Activated T-cell treated with anti-CD3 and anti-CD28 coated beads, Interleukin-2, amount 50 U/mL, for 24 hours (primary cell): ENCODE measurements around the gene BMAL2.
A peak's percentile ranks its signal among the peaks of the same experiment; 100 is the strongest.

ENCODE experiments used
- DNase-seq: peaks from one replicate; pipeline ENCODE4 v3.0.0-alpha.2; 2020
- H3K27ac Mint-ChIP-seq: 2 replicates; pipeline ENCODE4 v1.8.0; 2020; ENCODE audit warnings: mild to moderate bottlenecking, mixed read lengths
- H3K27me3 Mint-ChIP-seq: 2 replicates; pipeline ENCODE4 v1.8.0; 2020; ENCODE audit warnings: mixed read lengths
- H3K36me3 Mint-ChIP-seq: 2 replicates; pipeline ENCODE4 v1.8.0; 2020; ENCODE audit warnings: low read depth, mixed read lengths
- H3K4me1 Mint-ChIP-seq: 2 replicates; pipeline ENCODE4 v1.8.0; 2020; ENCODE audit warnings: low read depth, mixed read lengths
- H3K4me3 Mint-ChIP-seq: 2 replicates; pipeline ENCODE4 v1.8.0; 2020; ENCODE audit warnings: mild to moderate bottlenecking, moderate library complexity, mixed read lengths
- H3K9me3 Mint-ChIP-seq: 2 replicates; pipeline ENCODE4 v1.8.0; 2020; ENCODE audit warnings: mixed read lengths

Gene BMAL2

GRCh38 chr12:27334042-27334720 is 1.5 kb downstream of the BMAL2 start:
- Mint-ChIP-seq H3K36me3 (peaks cover 5% of the 10 kb centered on the region), H3K9me3 (no peaks in the 10 kb centered on the region), H3K4me1 (peaks cover 40% of the 10 kb centered on the region), H3K4me3 (peak overlapping the region; percentile 89), H3K27me3 (peaks cover 50% of the 10 kb centered on the region), H3K27ac (peak overlapping the region; percentile 5)
- DNase-seq: no peak

GRCh38 chr12:27334721-27335082 is 2.1 kb downstream of the BMAL2 start:
- Mint-ChIP-seq H3K4me1 (peaks cover 40% of the 10 kb centered on the region), H3K9me3 (no peaks in the 10 kb centered on the region), H3K27me3 (peaks cover 49% of the 10 kb centered on the region), H3K4me3 (no peak overlapping the region), H3K27ac (no peak overlapping the region), H3K36me3 (peaks cover 5% of the 10 kb centered on the region)
- DNase-seq: no peak

GRCh38 chr12:27335364-27336281 is 3.0 kb downstream of the BMAL2 start:
- peaks cover 5% of the 10 kb centered on the region for H3K36me3 Mint-ChIP-seq
- no peak overlapping the region for H3K4me3 Mint-ChIP-seq
- H3K27me3 Mint-ChIP-seq: peaks cover 42% of the 10 kb centered on the region
- DNase-seq: no peak
- H3K27ac Mint-ChIP-seq: no peak overlapping the region
- H3K9me3 Mint-ChIP-seq: no peaks in the 10 kb centered on the region
- H3K4me1 Mint-ChIP-seq: peaks cover 35% of the 10 kb centered on the region

GRCh38 chr12:27336282-27336653 is 3.6 kb downstream of the BMAL2 start:
- peaks cover 29% of the 10 kb centered on the region for H3K4me1 Mint-ChIP-seq
- no peak overlapping the region for H3K27ac Mint-ChIP-seq
- no peak overlapping the region for H3K4me3 Mint-ChIP-seq
- no peak for DNase-seq
- peaks cover 5% of the 10 kb centered on the region for H3K36me3 Mint-ChIP-seq
- H3K27me3 Mint-ChIP-seq: peaks cover 39% of the 10 kb centered on the region
- no peaks in the 10 kb centered on the region for H3K9me3 Mint-ChIP-seq

GRCh38 chr12:27337376-27337775 is 4.7 kb downstream of the BMAL2 start:
- Mint-ChIP-seq H3K36me3 (peaks cover 4% of the 10 kb centered on the region), H3K9me3 (no peaks in the 10 kb centered on the region), H3K4me1 (peaks cover 18% of the 10 kb centered on the region), H3K27ac (no peak overlapping the region), H3K4me3 (no peak overlapping the region), H3K27me3 (peaks cover 30% of the 10 kb centered on the region)
- no peak for DNase-seq

GRCh38 chr12:27338473-27338872 is 5.8 kb downstream of the BMAL2 start:
- no peaks in the 10 kb centered on the region for H3K9me3 Mint-ChIP-seq
- peaks cover 26% of the 10 kb centered on the region for H3K27me3 Mint-ChIP-seq
- DNase-seq: no peak
- H3K4me1 Mint-ChIP-seq: peaks cover 15% of the 10 kb centered on the region
- no peak overlapping the region for H3K27ac Mint-ChIP-seq
- peaks cover 1% of the 10 kb centered on the region for H3K36me3 Mint-ChIP-seq
- no peak overlapping the region for H3K4me3 Mint-ChIP-seq

GRCh38 chr12:27340971-27341370 is 8.3 kb downstream of the BMAL2 start:
- H3K4me1 Mint-ChIP-seq: peaks cover under 1% of the 10 kb centered on the region
- peaks cover 4% of the 10 kb centered on the region for H3K27me3 Mint-ChIP-seq
- H3K9me3 Mint-ChIP-seq: no peaks in the 10 kb centered on the region
- DNase-seq: no peak
- no peaks in the 10 kb centered on the region for H3K36me3 Mint-ChIP-seq
- H3K27ac Mint-ChIP-seq: no peak overlapping the region
- no peak overlapping the region for H3K4me3 Mint-ChIP-seq

GRCh38 chr12:27342536-27342935 is 9.9 kb downstream of the BMAL2 start:
- Mint-ChIP-seq H3K27me3 (peaks cover 3% of the 10 kb centered on the region), H3K9me3 (no peaks in the 10 kb centered on the region)

GRCh38 chr12:27343255-27344000 is 10.8 kb downstream of the BMAL2 start:
- no peak overlapping the region for H3K27ac Mint-ChIP-seq
- H3K4me3 Mint-ChIP-seq: no peak overlapping the region
- H3K9me3 Mint-ChIP-seq: no peaks in the 10 kb centered on the region
- peaks cover 3% of the 10 kb centered on the region for H3K27me3 Mint-ChIP-seq
- no peaks in the 10 kb centered on the region for H3K4me1 Mint-ChIP-seq
- no peak for DNase-seq
- H3K36me3 Mint-ChIP-seq: no peaks in the 10 kb centered on the region

More at GRCh38 chr12:27342536-27342935, 9.9 kb downstream of the BMAL2 start:
- DNase-seq: no peak
- Mint-ChIP-seq H3K4me3 (no peak overlapping the region), H3K36me3 (no peaks in the 10 kb centered on the region), H3K4me1 (no peaks in the 10 kb centered on the region), H3K27ac (no peak overlapping the region)

- Mint-ChIP-seq H3K4me3 (no peak overlapping the region), H3K27me3 (peaks cover 3% of the 10 kb centered on the region), H3K27ac (no peak overlapping the region), H3K36me3 (no peaks in the 10 kb centered on the region), H3K9me3 (no peaks in the 10 kb centered on the region), H3K4me1 (no peaks in the 10 kb centered on the region)
- no peak for DNase-seq
These were observed 11.6 kb downstream of the BMAL2 start for GRCh38 chr12:27344246-27344645.

- DNase-seq: no peak
- Mint-ChIP-seq H3K4me1 (no peaks in the 10 kb centered on the region), H3K9me3 (no peaks in the 10 kb centered on the region), H3K27ac (no peak overlapping the region), H3K27me3 (peaks cover 3% of the 10 kb centered on the region), H3K4me3 (no peak overlapping the region), H3K36me3 (no peaks in the 10 kb centered on the region)
These were observed 12.1 kb downstream of the BMAL2 start for GRCh38 chr12:27344760-27345159.

GRCh38 chr12:27345376-27345775 is 12.7 kb downstream of the BMAL2 start:
- peaks cover 3% of the 10 kb centered on the region for H3K27me3 Mint-ChIP-seq
- no peaks in the 10 kb centered on the region for H3K4me1 Mint-ChIP-seq
- no peak overlapping the region for H3K4me3 Mint-ChIP-seq
- DNase-seq: no peak
- H3K36me3 Mint-ChIP-seq: no peaks in the 10 kb centered on the region
- H3K27ac Mint-ChIP-seq: no peak overlapping the region
- H3K9me3 Mint-ChIP-seq: no peaks in the 10 kb centered on the region

- DNase-seq: no peak
- Mint-ChIP-seq H3K36me3 (no peaks in the 10 kb centered on the region), H3K27ac (no peak overlapping the region), H3K4me1 (no peaks in the 10 kb centered on the region), H3K27me3 (peaks cover 5% of the 10 kb centered on the region), H3K4me3 (no peak overlapping the region), H3K9me3 (no peaks in the 10 kb centered on the region)
These were observed 15.1 kb downstream of the BMAL2 start for GRCh38 chr12:27347779-27348178.

GRCh38 chr12:27351476-27351875 is 18.8 kb downstream of the BMAL2 start:
- H3K27ac Mint-ChIP-seq: no peak overlapping the region
- no peak overlapping the region for H3K4me3 Mint-ChIP-seq
- no peaks in the 10 kb centered on the region for H3K9me3 Mint-ChIP-seq
- H3K4me1 Mint-ChIP-seq: no peaks in the 10 kb centered on the region
- no peak for DNase-seq
- no peaks in the 10 kb centered on the region for H3K36me3 Mint-ChIP-seq
- peaks cover 5% of the 10 kb centered on the region for H3K27me3 Mint-ChIP-seq
